Measurements from ENCODE around the gene H2AZ2.
"Not testable (repeated sequence)": the region's sequence is repeated elsewhere in the genome, so short reads cannot be mapped to it uniquely, and the experiment has no call there.

The H2AZ2 gene

DNA sequence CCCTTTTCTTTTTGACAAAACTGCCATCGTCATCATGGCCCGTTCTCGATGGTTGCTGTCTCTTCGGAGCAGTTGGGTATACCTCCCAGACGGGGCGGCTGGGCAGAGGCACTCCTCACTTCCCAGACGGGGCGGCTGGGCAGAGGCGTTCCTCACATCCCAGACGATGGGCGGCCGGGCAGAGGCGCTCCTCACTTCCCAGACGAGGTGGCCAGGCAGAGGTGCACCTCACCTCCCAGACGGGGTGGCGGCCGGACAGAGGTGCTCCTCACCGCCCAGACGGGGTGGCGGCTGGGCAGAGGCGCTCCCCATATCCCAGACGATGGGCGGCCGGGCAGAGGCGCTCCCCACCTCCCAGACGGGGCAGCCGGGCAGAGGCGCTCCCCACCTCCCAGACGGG, 22.9 kb upstream of the H2AZ2 start:
- not testable (repeated sequence) for DNase-seq (ENCODE audit: low spot score)

DNA sequence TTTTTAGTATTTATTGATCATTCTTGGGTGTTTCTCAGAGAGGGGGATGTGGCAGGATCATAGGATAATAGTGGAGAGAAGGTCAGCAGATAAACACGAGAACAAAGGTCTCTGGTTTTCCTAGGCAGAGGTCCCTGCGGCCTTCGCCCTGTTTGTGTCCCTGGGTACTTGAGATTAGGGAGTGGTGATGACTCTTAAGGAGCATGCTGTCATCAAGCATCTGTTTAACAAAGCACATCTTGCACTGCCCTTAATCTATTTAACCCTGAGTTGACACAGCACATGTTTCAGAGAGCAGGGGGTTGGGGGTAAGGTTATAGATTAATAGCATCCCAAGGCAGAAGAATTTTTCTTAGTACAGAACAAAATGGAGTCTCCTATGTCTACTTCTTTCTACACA, 22.4 kb upstream of the H2AZ2 start:
- not testable (repeated sequence) for DNase-seq (ENCODE audit: low spot score)

DNA sequence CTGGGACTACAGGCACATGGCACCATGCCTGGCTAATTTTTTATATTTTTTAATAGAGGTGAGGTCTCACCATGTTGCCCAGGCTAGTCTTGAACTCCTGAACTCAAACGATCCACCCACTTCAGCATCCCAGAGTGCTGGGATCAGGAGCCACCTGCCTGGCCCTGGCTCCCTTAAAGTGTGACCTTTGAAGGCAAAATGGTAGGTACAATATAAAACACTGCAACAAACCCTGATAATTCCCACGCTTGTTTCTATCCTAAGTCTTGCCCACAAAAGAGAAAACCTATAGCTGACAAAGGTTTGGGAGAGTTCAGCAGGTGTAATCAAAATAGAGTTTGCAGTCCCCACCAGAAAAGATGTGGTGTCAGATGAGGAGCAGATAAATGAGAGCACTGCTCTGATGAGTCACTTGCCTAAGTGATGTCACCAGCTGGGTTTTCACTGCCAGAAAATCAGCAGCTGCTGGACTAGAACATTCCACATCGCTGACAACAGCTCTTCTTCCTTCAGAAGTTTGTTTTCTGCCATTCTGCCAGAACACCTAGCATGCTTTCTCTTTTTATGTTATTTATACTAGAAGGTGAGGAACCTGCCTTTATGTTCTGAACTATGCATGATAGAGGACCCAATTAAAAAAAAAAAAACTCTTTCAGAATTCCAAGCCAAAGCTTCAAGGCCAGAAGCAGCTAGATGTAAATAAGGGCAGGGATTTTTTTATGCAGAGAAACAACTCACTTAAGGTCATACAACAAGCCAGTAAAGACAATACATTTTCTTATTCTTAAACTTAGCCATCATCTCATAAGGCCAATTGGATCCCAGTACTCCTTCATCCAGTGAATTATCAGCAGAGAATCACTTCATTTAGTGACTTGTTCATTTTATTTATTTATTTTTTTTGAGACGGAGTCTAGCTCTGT, 19.4 kb upstream of the H2AZ2 start:
- DNase-seq (ENCODE audit: low spot score): no peak

DNA sequence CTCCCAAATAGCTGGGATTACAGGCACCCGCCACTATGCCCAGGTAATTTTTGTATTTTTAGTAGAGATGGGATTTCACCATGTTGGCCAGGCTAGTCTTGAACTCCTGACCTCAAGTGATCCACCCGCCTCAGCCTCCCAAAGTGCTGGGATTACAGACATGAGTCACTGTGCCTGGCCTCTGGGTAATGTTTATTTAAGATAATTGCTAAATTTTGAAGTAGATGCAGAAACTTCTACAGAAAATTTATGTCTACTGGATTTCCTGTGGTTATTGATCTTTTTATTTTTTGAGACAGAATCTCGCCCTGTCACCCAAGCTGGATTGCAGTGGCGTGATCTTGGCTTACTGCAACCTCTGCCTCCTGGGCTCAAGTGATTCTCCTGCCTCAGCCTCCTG, 14.1 kb upstream of the H2AZ2 start:
- not testable (repeated sequence) for DNase-seq (ENCODE audit: low spot score)

DNA sequence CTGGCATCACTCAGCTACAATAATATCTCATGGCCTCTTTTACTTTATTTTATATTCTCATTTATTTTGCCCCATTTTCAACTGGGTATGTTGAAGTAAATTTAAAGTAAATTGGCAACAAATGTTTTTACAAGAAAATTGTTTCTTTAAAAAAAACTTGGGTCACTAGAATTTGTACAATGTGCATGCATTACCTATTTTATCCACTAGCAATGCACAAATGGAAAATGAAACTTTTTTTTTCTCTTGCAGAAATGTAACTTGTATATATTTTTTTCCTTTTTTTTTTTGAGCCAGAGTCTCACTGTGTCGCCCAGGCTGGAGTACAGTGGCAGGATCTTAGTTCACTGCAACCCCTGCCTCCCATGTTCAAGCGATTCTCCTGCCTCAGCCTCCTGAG, 10.3 kb upstream of the H2AZ2 start:
- DNase-seq (ENCODE audit: low spot score): no peak

DNA sequence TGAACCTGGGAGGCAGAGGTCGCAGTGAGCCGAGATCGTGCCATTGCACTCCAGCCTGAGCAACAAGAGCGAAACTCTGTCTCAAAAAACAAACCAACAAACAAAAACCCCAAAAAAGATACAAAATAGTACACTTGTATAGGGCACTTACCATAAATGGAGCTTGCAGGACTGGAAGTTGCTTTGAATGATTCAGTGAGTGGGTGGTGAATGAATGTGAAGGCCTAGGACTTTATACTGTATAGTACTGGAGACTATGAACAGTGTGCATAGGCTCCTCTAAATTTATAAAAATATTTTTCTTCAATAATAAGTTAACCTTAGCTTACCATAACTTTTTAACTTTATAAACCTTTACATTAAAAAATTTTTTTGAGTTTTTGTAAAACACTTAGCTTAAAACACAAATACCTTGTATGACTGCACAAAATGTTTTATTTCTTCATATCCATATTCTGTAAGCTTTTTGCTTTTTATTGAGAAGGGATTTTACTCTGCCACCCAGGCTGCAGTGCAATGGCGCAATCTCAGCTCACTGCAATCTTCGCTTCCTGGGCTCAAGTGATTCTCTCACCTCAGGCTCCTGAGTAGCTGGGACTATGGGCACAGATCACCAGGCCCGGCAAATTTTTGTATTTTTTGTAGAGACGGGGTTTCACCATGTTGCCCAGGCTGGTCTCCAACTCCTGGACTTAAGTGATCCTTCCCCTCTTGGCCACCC, 6.9 kb upstream of the H2AZ2 start:
- no peak for DNase-seq (ENCODE audit: low spot score)

DNA sequence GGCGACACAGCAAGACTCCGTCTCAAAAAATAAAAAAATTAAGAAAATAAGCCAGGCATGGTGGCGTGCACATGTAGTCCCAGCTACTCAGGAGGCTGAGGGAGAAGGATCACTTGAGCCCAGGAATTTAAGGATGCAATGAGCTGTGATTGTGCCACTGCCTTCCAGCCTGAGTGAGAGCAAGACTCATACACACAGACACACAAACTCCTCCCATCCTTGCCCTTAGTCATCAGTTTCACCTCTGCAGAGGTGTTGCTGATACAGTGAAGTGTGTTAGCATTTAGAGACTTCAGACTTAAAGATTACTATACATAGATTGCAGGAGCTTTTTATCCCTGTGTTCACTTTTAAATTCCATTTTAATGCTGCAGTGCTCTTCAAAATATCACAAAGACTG, 5.5 kb upstream of the H2AZ2 start:
- DNase-seq (ENCODE audit: low spot score): no peak

DNA sequence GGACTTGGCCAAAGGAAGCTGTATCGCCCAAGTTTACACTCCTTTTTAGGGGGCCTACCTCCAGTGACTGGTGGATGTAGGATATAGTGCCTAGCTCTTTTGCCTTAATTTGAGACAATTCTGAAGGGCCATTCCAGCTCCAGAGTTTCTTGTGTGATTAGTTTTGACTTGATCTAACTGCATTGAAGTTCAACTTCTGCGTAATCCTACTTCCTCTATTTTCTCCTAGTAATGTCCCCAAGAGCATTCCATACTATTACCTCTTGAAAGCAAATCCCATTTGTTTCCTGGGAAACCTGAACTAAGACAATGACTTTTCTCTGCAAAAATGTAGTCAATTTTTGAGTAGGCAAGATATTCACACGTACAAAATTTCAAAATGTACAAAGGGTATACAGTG, 4.7 kb upstream of the H2AZ2 start:
- DNase-seq (ENCODE audit: low spot score): no peak

DNA sequence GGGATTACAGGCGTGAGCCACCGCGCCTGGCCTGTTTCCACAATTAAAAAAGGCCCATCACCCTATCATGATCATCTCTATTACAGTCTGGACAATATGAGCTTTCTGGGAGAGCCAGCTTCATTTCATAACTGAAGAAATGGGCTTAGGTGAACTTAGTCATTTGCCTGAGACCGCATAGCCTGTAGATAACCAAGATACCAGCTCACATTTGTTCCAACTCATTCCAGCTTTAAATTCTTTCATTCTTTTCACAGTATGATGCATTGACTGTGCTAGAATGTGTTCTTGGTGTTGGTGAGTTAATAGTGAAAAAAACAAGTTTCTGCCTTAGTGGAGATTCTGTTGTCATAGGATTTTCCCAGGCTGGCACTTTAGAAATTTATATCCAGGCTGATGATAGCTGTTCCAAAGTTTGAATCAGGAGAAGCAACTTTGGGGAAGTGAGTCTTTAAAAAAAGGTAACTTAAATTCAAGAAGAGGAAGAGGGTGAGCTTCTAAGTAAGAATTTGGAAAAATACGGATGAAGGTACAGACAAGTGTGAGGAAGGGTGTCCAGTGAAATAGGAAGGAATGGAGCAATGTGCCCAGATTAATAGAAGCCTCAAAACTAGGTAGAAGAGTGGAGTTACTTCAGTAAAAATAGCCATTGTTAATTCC, 2.1 kb upstream of the H2AZ2 start:
- DNase-seq (ENCODE audit: low spot score): no peak

DNA sequence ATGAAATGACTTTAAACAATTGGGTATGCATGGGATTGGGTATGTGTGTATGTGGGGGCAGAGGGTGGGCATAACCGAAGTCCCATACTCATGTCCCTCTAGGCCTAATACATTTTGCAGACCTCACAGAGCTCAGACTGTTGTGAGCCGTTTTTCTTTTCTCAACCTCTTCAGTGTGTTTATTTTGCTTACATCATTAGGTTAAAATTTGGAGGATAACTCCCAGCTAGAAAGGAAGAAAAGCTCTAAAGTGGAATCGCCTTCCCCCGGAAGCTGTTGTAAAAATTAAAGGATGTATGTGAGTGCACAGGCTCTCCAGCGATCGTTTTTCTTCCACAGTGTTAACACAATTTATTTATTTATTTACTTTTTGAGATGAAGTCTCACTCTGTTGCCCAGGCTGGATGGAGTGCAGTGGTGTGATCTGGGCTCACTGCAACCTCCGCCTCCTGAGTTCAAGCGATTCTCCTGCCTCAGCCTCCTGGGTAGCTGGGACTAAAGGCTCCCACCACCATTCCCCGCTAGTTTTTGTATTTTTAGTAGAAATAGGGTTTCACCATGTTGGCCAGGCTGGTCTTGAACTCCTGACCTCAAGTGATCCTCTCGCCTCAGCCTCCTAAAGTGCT, 1.5 kb upstream of the H2AZ2 start:
- DNase-seq (ENCODE audit: low spot score): no peak

DNA sequence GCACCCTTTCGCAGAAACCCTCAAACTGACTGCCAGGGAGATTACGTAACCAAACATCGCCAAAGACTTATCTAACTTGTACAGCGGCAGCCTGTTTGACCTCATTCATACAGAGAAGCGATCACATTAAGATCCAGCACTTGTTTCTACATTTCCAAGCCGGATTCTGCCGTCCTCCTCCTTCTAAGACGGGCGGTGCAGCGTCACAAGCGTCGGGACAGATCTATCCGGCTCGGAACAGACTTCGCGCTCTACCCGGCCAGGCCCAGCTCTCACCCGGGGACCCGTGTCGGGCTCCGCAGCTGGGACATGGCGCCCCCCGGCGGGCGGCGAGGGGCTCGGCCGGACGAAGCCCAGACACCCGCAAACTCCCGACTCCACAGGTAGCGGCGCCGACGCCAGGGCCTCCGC, 373 bp downstream of the H2AZ2 start:
- DNase-seq (ENCODE audit: low spot score): peak; percentile 88

DNA sequence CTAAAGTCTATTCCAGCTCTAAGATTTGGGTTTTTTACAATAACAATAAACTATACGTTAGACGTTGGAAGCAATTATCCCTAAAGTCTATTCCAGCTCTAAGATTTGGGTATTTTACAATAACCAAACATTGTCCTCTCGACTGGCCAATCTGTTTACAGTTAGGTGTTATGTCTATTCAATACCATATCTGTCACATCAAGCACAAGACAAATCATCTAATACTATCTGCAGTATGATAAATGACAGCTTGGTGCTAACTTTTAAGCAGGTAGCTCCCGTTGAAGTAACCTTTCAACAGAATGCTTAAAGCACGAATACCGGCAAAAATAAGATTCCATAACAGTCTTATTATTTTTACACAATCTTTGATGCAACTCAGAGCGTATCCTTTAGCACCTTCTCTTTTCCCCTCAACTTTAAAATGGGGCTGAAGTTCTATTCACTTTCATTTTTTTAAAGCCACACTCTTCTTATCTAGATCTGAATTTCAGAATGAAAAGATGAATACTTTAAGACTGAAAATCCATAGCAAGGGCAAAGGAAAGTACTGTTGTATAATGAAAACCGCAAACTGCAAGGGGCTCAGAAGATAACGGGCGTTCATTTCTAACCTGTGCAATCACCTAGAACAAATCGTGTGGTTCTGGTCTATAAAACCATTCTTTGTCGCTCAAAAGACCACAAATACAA, 925 bp downstream of the H2AZ2 start:
- DNase-seq (ENCODE audit: low spot score): no peak

DNA sequence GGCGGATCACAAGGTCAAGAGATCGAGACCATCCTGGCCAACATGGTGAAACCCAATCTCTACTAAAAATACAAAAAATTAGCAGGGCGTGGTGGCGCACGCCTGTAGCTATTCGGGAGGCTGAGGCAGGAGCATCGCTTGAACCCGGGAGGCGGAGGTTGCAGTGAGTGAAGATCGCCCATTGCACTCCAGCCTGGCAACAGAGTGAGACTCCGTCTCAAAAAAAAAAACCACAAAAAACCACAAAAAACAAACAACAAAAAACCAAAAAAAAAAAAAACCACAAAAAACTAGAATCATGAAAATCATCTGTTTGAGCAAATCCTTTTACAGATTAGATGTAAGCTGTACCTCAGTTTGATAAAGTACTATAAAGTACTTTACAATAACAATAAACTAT, 1.5 kb downstream of the H2AZ2 start:
- DNase-seq (ENCODE audit: low spot score): not testable (repeated sequence)

DNA sequence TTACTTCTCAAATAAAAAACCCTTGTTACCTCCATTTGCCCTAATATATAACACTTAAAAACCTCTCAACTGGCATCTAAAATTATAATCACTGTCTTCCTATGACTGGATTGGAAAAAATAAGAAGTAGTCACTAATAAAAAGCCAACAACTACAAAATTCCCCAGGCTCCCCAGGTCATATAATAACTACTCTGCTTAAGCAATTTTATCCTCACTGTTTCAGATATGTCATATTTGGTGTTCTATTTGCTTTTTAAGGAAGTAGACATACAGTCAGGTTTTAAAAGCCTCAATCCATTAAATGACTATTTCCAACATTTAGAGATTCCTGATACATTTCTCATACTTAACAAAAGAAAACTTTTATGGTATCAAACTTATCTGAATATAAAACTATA, 2.4 kb downstream of the H2AZ2 start:
- DNase-seq (ENCODE audit: low spot score): no peak

DNA sequence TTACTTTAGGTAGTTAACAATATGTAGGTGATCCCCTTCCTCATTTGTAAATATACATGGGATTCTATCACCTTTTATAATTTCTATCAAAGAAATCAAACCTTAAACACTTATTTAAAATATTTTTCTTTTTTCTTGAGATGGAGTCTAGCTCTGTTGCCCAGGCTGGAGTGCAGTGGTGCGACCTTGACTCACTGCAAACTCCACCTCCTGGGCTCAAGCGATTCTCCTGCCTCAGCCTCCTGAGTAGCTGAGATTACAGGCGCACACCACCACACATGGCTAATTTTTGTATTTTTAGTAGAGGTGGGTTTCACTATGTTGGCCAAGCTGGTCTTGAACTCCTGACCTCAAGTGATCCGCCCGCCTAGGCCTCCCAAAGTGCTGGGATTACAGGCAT, 4.4 kb downstream of the H2AZ2 start:
- not testable (repeated sequence) for DNase-seq (ENCODE audit: low spot score)

DNA sequence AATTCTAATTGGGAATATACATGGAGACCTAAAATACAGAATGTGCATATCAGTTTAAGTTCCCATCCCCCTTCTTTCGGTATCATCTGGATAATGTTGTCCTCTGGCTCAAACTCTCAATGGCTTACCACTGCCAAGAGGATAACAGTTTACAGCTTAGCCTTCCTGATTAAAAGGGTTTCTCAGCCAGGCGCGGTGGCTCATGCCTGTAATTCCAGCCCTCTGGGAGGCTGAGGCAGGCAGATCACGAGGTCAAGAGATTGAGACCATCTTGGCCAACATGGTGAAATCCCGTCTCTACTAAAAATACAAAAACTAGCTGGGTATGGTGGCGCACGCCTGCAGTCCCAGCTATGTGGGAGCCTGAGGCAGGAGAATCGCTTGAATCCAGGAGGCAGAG, 5.2 kb downstream of the H2AZ2 start:
- DNase-seq (ENCODE audit: low spot score): not testable (repeated sequence)

DNA sequence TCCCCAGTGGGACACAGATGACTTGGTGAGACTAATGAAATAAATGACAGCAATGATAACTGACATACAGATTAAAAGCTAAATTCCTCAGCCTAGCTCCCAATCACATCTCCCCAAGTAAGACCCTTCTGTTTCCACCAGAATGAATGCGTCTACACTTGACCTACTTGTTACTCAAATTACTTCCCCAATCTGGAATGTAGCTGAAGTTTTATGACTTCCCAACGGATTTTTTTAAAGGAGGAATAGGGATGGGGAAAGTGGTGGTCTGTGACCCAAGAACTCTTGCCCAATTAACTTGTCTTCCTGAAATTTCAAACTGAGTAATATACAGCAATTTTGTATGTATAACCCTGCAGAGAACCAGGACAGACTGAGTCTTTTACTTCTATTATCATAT, 9.1 kb downstream of the H2AZ2 start:
- no peak for DNase-seq (ENCODE audit: low spot score)

DNA sequence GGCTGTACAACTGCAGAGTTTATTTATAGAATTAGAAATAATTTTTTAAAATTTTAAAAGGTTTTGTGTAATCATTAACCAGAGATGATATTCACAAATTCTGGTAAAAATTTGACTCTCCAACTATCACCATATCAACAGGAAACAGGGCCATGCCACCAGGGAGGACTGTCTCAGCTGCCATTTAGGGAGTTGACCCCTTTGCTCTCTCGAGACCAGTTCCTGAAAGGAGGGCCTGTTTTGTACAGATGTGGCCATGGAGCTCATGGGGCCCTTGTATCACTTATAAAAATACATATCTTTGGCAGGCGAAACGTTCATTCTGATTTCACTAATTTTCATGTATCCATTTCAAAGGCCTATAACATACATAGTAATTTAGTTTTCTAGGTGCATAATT, 20.3 kb downstream of the H2AZ2 start:
- no peak for DNase-seq (ENCODE audit: low spot score)

DNA sequence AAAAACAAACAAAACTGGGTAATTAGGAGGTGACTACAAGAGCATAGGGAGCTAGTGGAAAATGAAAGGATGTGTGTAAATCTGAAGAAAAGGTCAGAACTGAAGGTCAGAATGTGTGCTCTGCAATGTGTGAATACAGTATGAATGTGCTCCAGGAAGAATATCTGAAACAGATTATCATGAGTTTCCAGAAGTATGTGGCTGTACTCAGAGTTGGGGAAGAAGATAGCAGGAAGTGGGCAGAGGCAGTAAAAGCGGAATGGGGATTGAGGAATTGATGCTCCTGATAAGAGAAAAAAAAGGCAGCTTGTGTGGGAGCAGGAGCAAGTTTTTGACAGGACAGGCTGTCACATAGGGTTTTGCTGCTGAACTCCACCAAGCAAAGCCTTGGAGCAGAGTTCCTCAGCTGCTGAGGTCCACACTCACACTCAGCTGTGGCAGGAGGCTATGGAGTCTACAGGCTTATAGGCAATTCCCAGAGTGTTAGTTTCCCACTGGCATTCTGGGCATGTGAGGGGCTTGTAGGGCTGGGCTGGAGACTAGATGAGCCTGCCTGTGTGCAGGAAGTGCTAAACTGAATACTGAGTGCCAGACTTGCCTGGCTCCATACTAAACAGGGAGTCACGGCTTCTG, 22.9 kb downstream of the H2AZ2 start:
- DNase-seq (ENCODE audit: low spot score): no peak

DNA sequence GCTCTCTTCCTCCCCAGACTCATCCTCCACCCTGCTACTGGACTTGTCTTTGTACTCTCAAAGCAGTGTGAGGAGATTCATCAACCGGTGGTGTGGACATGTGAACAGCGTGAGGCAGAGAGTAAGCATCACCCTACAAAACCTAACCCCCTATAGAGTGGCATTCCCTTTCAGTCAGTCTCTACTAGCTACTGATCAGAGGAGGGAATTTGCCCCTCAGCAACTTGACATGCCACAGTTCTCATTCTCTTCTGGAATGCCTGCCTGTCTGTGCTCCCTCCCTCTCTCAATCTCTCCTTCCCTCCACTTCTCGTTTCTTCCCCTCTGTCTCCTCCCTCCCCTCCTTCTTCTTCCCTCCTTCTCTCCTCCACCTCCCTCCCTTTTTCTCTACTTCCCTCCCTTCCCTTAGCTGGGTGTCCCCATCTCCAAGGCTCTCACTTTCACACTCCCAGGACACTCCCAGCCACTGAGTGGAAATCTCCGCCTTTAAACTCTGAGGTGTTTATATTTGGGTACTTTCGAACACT, 24.6 kb downstream of the H2AZ2 start:
- DNase-seq (ENCODE audit: low spot score): no peak

DNA sequence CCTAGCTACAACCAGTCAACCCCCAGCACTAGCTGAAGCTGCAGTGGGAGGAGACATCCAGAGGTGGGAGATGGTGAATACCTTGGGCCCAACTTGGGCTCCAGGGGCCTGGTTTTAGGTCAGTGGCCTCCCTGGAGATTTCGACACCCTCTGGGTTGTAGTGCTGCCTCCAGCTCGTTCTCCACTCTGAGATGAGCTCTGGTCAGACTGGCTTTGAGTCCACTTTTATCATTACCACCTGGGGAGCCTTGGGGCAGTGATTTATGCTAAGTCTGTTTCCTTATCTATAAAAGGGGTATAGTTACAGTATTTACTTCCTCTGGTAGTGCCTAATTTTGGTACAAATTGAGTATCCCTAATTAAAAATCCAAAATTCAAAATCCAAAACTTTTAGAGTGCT, 28.6 kb downstream of the H2AZ2 start:
- DNase-seq (ENCODE audit: low spot score): no peak

All from CD4-positive, alpha-beta T cell treated with Interleukin-15 for 4 hours (primary cell).